Measurements from ENCODE around the gene THSD4.

THSD4 gene

GRCh38 chr15:71780115-71780976 is 665.1 kb downstream of the THSD4 start:
- peak; percentile 8 for DNase-seq

- DNase-seq: no peak
Measured at GRCh38 chr15:71781179-71781964, 666.1 kb downstream of the THSD4 start.

- DNase-seq: no peak
Measured at GRCh38 chr15:71781965-71782265, 666.6 kb downstream of the THSD4 start.

DNA sequence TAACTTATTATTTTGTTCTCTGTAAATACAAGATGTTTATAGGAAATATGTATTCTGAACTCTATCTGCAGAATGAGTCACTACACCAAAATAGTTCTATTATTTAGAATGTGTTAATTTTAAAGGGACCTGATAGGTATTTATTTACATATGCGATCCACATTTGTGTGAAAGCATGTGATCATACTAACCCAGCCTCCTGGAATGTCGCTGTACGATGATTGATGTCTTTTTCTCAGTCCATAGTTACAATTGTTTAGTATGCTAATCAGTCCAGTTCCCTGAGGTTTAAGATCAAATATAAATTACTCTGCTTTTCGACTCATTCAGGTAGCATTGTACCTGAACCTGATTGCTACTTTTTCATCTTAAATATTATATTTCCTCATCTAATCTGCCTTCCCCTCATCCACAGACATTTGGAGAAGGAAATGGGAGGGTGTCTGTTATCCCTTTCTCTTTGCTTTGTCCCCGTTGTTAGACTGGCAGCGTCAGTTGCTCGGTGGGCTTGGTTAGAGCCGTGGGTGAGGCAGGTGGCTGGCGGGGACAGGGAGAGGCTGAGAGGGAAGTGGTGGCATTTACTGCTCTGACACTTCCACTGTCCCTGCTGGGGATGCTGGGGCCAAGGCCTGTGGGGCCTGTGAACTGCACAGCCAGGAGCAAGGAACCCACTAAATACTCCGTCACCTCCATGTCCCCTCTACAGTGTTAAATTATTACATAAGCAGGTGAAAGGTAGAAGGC is 667.3 kb downstream of the THSD4 start:
- DNase-seq: no peak

DNA sequence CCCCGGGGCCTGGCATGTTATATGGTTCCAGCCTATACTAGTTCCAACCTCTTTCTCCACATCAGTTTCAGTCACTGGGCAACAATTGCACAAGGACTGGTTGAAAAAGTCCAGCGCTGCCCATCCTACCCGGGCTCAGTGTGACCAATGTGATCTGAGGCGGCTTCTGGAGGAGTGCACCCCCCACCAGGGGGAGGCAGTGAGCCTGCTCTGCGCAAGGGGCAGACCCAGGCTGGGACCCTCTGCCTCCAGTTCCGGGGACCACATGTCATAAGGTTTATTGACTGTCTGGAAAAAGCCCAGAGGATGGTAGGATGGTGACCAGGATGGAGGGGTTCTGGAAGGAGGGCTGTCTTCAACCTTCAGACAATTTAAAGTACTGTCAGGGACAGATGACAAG is 669.4 kb downstream of the THSD4 start:
- DNase-seq: peak; percentile 7

GRCh38 chr15:71785996-71786395 is 670.7 kb downstream of the THSD4 start:
- no peak for DNase-seq

GRCh38 chr15:71786673-71787072 is 671.4 kb downstream of the THSD4 start:
- DNase-seq: no peak

DNA sequence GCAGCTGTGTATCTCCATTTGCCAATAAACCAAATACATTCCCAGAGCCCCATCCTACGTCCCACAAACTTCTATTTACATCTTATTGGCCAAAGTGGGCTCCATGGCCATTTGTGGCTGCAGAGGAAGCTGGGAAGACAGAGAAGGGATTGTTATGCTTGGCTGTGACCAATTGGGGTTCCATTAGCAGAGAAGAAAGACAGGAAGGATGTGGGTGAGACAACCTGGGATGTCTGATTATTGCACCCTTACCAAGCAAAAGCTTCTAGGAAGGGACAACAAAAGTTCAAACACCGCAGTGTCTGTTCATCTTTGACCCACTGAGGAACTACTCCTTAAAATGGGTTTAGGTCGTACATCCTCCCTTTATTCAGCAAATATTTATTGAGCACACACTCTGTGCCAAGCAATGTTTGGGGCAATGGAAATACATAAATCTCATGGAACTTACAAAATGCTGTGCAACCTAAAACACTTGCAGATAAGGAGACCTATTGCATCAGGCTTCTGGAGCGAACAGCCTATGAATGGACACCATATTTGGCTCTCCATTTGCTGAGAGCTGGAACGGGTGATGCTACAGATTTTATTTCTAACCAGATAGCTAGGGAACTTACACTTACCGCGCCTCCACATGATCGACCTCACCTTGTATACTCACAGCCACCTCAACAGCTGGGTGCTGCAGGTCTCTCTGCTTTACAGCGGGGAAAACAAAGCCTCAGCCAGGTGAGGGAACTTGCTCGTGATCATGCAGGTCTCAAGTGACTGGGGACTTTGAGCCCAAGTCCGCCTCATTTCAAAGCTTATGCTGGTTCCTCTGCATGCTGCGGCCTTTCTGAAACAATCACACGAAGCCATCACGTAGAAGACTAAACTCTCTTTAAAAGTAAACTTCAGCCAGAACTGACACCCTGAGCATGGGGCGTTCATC is 673.6 kb downstream of the THSD4 start:
- no peak for DNase-seq

GRCh38 chr15:71789616-71790015 is 674.3 kb downstream of the THSD4 start:
- DNase-seq: no peak

GRCh38 chr15:71790081-71790480 is 674.8 kb downstream of the THSD4 start:
- no peak for DNase-seq

GRCh38 chr15:71791975-71792374 is 676.7 kb downstream of the THSD4 start:
- no peak for DNase-seq

- no peak for DNase-seq
Measured at GRCh38 chr15:71792521-71792920, 677.2 kb downstream of the THSD4 start.

- no peak for DNase-seq
Measured at GRCh38 chr15:71798641-71799040, 683.4 kb downstream of the THSD4 start.

DNA sequence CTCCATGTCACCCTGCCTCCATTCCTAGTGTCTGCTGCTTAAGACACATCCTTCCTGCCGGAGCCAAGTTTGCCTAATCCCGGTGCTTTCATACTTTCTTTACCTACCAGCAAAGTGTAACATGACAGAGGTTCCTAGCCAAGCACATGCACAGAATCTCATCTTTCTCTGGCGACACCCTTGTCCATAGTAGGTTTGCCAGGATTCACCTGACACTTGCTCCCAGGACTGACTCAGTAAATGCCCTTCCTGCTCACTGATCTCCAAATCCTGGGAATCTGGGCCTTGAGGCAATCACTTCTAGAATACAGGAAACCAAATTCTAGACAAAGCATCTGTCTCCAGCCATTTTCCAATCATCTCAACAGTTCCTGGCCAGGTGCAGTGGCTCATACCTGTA is 684.9 kb downstream of the THSD4 start:
- DNase-seq: no peak

DNA sequence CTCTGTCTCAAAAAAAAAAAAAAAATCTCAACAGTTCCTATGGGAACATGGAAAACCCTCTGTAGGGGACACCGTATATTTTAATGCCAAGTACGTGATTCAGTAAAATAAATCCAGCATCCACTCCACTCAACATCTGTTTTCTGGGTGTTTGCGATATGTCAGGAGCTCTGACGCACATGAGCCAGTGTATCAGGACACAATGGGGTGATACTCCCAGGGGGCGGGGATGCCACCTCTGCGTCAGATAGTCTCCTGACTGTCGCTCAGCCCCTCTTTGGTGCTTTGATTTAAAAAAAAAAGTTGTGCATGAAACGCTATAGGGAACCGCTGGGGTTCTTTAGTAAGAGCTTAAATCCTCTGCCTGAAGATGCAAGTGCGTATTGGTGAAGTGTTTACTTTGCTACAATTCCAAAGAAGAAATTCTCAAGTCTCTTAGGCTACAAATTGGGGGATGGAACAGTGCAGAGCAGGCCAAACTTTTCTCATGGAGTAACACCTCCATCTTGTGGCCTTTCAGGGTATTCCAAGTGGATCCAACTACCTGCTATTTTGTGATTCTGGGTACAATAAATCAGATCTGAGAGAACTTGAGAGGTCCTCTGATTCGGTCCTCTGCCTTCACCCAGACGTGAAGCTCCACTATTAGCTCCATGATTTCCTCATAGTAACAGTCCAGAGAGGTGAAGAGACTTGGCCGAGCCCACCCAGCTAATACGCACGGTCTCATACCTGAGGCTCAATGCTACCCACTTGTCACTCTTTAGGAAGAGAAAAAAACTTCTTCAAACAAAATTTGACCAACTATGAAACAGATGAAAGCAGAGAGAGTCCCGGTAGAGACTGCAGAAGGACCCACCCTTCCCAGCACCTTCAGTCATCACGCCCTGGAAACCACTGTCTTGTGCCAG is 685.8 kb downstream of the THSD4 start:
- DNase-seq: no peak

DNA sequence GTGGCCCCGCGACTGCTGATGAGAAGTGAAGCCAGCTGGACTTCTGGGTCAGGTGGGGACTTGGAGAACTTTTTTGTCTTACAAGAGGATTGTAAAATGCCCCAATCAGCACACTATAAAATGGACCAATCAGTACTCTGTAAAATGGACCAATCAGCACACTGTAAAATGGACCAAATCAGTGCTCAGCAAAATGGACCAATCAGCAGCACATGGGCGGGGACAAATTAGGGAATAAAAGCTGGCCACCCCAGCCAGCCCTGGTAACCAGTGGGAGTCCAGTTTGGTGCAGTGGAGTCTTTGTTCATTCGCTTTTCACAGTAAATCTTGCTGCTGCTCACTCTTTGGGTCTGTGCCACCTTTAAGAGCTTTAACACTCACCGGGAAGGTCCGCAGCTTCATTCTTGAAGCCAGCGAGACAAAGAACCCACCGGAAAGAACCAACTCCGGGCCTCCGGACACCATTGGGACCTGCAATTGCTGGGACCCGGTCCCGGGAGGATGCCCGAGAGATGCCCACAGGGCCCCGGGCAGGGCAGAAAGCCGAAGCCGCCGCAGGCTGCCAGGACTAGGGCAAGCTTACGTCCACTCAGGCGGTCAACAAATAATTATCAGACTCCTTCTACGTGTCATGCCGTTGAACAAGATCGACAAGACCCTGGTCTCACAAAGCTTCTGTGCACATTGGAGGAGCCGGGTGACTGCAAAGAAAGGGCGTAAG is 686.8 kb downstream of the THSD4 start:
- DNase-seq: no peak

GRCh38 chr15:71802770-71803169 is 687.5 kb downstream of the THSD4 start:
- DNase-seq: peak; percentile 13

DNA sequence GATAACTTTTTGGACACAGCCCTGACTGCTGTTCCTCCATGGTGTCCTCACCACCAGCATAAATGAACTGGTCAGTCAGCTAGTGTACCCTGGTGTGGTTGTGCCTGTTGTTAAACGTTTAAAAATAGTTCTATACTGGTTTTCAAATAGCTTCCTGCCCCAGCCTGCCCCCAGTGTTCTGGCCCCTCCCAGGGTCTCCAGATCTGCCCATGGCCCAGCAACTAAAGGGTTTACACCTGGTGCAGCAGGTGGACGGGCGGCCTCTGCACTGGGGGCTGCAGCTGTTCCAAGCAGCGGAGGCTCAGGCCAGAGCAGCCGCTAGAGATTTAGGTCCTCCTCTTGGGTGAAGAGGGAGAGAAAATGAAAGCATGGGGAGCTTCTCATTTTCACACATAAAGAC is 689.0 kb downstream of the THSD4 start:
- DNase-seq: no peak

DNA sequence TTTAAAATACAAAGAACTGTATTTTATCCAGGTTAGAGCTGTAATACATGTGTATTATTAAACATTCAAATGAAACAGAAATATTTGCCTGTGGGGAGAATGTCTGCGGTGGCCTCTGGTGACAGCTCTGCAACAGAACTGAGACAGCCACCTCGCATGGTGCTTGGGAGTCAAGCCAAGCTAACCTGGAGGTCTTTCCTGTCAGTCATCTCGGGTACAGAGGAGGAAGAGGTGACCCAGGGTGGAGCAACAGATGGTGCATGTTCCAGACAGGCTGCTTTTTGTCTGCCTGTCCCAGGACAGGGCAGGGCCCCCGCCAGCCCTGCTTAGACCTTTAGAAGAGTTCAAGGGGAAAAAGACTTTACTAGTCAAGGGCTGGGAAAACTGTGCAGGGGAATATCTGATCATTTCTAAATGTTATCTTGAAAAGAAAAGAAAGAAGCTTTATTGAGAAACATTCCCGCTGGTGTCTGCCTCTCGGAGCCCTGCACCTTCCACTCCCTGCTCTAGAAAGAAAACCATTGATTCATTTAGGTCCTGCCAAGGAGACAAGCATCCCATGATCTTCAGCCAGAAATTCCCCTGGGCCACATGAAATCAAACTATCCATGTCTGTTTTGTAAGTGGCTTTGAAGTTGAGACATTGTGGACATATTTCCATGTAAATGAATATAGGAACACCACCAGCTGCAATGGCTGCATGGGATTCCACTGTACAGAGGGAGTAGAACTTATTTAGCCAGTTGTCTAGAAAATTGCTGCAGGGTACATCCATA is 689.6 kb downstream of the THSD4 start:
- DNase-seq: no peak

GRCh38 chr15:71806452-71806931 is 691.2 kb downstream of the THSD4 start:
- no peak for DNase-seq

All from activated naive CD4-positive, alpha-beta T cell treated with Interleukin-2 at 50 U/mL for 16 hours (primary cell).